Measurements from ENCODE around the gene EHHADH. TPM values are rescaled to one million over a fixed set of nuclear protein-coding genes. Genes with fewer than 3 reads are reported as not detected.

The EHHADH gene
- total RNA-seq, 4 donors from 2014 or later, result 15.7 to 31.5 (median 21.1) TPM

DNA sequence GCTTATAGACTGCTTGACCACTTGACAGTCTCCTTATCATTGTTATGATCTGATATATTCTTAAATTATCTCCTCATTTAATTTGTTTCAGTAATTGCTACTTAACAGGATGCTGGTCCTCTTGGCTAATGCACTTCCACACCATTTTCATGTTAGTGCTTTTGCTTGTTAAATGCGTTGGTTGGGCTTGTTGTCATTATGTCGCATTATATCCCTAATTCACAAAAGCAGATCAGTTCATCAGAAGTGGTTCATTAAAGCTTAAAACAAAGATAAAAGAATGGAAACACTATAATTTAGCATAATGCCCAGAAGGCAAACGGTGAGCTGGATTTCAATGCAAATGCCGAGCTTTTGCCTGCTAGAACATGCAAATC is 17.1 kb upstream of the EHHADH start:
- no peak for DNase-seq
- TF ChIP-seq CTCF (IDR thresholded peaks at IDR 0.05), result no peak
- TF ChIP-seq POLR2A (IDR thresholded peaks at IDR 0.05), result no peak
- no peaks in the 10 kb centered on the region for H3K9me3 ChIP-seq

GRCh38 chr3:185270262-185270955 is 16.6 kb upstream of the EHHADH start:
- Histone ChIP-seq H3K9me3 (no peaks in the 10 kb centered on the region), H3K4me3 (no peak overlapping the region), H3K36me3 (no peaks in the 10 kb centered on the region), H3K4me1 (no peaks in the 10 kb centered on the region), H3K27me3 (no peaks in the 10 kb centered on the region), H3K27ac (no peak overlapping the region)
- TF ChIP-seq CTCF (IDR thresholded peaks at IDR 0.05) (peak in 4 of 6 experiments; percentile 7 to 52 (median 42)), POLR2A (IDR thresholded peaks at IDR 0.05) (no peak)
- DNase-seq, result no peak

More for the DNA sequence above, 17.1 kb upstream of the EHHADH start:
- no peaks in the 10 kb centered on the region for H3K27me3 ChIP-seq
- no peaks in the 10 kb centered on the region for H3K4me1 ChIP-seq
- H3K4me3 ChIP-seq, result no peak overlapping the region
- H3K27ac ChIP-seq, result no peak overlapping the region
- H3K36me3 ChIP-seq, result no peaks in the 10 kb centered on the region

- Histone ChIP-seq H3K27me3 (no peaks in the 10 kb centered on the region), H3K4me3 (no peak overlapping the region), H3K4me1 (no peaks in the 10 kb centered on the region), H3K36me3 (no peaks in the 10 kb centered on the region), H3K27ac (no peak overlapping the region), H3K9me3 (no peaks in the 10 kb centered on the region)
- no peak for DNase-seq
- TF ChIP-seq POLR2A (IDR thresholded peaks at IDR 0.05), result no peak
- no peak for TF ChIP-seq CTCF (IDR thresholded peaks at IDR 0.05)
These were observed 14.5 kb upstream of the EHHADH start for GRCh38 chr3:185268194-185268962.

DNA sequence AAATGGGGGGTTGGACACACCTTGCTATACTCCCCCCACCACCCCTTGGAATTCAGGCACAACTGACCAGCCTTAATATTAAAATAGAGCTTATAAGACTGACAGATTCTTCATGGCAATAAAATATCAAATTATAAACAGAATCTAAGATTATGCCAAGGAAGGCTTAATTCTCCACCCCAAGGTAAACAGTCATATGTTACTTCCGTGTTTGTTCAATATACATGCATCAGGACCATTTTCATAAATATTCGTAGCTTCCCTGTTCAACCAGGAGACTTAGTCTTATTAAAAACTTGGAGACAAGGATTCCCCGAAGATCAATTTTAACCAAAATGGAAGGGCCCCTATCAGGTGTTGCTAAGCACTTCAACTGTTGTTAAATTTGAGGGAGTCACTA is 13.3 kb upstream of the EHHADH start:
- no peaks in the 10 kb centered on the region for H3K9me3 ChIP-seq
- H3K27me3 ChIP-seq, result no peaks in the 10 kb centered on the region
- no peak overlapping the region for H3K4me3 ChIP-seq
- no peaks in the 10 kb centered on the region for H3K4me1 ChIP-seq
- no peak overlapping the region for H3K27ac ChIP-seq
- no peak for DNase-seq
- H3K36me3 ChIP-seq, result no peaks in the 10 kb centered on the region
- TF ChIP-seq POLR2A (IDR thresholded peaks at IDR 0.05), result no peak
- no peak for TF ChIP-seq CTCF (IDR thresholded peaks at IDR 0.05)

DNA sequence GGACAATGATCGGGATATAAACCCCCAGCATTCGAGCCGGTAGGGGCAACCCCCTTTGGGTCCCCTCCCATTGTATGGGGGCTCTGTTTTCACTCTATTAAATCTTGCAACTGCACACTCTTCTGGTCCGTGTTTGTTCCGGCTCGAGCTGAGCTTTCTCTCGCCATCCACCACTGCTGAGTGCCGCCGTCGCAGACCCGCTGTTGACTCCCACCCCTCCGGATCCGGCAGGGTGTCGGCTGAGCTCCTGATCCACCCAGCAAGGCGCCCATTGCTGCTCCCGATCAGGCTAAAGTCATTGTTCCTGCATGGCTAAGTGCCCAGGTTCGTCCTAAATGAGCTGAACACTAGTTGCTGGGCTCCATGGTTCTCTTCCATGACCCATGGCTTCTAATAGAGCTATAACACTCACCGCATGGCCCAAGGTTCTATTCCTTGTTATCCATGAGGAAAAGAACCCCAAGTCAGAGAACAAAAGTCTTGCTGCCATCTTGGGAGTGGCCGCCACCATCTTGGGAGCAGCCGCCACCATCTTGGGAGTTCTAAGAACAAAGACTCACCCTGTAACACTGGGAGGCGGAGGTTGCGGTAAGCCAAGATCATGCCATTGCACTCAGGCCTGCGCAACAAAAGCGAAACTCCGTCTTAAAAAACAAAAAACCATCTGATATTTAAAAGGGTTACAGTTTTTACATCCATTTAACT is 11.2 kb upstream of the EHHADH start:
- Histone ChIP-seq H3K4me3 (no peak overlapping the region), H3K4me1 (no peaks in the 10 kb centered on the region), H3K27me3 (no peaks in the 10 kb centered on the region), H3K27ac (no peak overlapping the region), H3K9me3 (no peaks in the 10 kb centered on the region), H3K36me3 (no peaks in the 10 kb centered on the region)
- TF ChIP-seq CTCF (IDR thresholded peaks at IDR 0.05) (no peak), POLR2A (IDR thresholded peaks at IDR 0.05) (no peak)
- DNase-seq, result no peak
